Uterus (tissue), 2 donors: ENCODE measurements around the gene CDC42EP4.

Source experiments
- CTCF ChIP-seq, 4 experiments: fragments of 200-600 bp in 2 of 4; fragments of 450-650 bp in 2 of 4; sonication (generic) in 2 of 4; IDR thresholded peaks; one replicate each; pipeline ENCODE4 v1.5.1; 2016 to 2019; ENCODE audit warnings: antibody characterized with exemption in 4 of 4, mild to moderate bottlenecking in 2 of 4, moderate library complexity in 1 of 4
- POLR2A ChIP-seq, 2 donors: fragments of 450-650 bp; IDR thresholded peaks; one replicate each; pipeline ENCODE4 v1.6.1; 2016; ENCODE audit warnings: antibody characterized with exemption in 2 of 2, mild to moderate bottlenecking in 1 of 2, moderate library complexity in 1 of 2

- TF ChIP-seq POLR2A (IDR thresholded peaks at IDR 0.05) (no peak), CTCF (IDR thresholded peaks at IDR 0.05) (no peak)
Observed at GRCh38 chr17:73309727-73310596, 1.8 kb downstream of the CDC42EP4 start.
